A204.1 (cell line): ENCODE results near the gene NAAA.
"Not testable (repeated sequence)": the region's sequence is repeated elsewhere in the genome, so short reads cannot be mapped to it uniquely, and the experiment has no call there.

Experiments
- FAIRE-seq: peaks from 2 replicates; lab custom pipeline; 2012; peaks lifted over from hg19 to GRCh38; lab: Jason Lieb, UNC

The NAAA gene

GRCh38 chr4:75940692-75941253 is at the start of gene NAAA:
NAAA (minus strand) TSS chr4:75941013; CDS start chr4:75940949, 64 bp downstream.
- no peak for FAIRE-seq

DNA sequence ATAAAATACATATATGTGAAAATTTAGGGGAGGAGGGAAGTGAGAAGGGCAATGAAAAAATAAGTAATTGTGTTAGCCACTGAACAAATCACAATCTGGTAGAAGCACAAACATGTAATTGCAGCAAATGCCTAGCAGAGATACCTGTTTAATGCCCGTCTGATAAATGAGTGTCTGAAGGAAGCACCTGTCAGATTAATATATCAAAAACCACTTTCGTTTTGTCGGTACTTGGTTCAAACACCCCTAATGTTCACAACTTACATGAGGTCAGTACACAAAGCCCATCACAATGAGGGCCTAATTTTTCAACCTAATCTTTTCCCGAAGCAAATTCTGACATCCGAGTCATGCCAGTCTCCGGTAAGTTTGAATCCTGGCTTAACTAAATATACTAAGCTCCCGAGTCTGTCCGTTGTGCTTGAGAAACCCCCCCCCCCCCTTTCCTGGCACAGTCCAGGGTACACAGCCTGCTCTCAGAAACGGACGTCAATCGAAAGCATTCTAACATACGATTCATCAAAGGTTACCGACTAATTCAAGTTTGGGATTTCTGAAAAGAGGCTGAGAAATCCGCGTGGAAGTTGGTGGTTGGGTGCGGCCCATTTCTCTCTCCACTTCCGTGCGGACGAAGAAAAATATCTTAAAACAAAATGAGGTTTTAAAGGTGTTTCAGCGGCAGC is 49.2 kb upstream of the NAAA start:
- FAIRE-seq: no peak

DNA sequence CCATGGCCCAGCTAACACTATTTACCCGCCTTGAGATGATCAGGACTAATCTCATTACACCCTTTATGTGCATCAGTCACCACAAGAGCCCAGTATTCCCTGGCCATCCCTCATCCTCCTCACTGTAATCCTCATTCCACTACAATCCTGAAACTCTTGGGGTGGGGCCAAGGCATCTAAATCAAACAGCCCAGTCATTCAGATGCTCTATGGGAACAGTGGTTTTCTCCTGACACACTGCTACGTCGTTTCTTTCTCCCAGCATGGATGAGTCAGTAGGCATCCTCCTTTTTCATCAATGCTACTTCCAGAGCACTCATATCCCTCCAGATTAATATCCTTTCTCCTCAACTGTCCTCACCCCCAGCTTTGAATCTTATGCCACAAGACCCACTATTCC is 44.3 kb upstream of the NAAA start:
- FAIRE-seq: no peak

DNA sequence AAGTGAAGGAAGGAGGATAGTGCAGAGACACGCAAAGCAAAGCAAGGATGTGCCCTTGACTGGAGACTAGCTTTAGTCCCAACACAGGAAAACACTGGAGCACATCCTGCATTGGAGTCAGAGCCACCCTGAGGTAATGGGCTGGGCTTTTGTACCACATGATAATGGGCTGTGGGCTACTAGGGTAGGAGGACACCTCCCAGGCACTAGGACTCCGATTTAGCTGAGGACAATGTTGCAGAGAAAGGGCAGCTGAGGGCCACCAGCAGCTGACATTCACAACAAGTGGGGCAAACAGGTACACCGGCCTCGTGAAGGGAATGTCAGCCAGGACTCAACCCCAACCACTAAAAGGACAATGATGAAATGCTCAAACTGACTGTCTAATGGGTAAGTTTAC is 39.8 kb upstream of the NAAA start:
- FAIRE-seq: no peak

DNA sequence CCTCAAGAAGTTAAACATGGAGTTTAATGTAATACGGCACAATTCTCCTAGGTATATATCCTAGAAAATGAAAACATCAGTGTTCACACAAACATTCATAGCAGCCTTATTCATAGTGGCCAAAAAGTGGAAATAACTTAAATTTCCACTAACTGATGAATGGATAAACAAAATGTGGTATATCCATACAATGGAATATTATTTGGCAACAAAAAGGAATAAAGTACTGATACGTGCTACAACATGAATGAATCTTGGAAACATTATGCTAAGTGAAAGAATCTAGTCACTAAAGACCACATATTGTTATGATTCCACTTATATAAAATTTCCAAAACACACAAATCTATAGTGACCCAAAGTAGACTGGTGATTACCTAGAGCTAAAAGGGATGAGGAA is 35.4 kb upstream of the NAAA start:
- FAIRE-seq: no peak

- FAIRE-seq: no peak
Observed at GRCh38 chr4:75973766-75974165, 33.0 kb upstream of the NAAA start.

DNA sequence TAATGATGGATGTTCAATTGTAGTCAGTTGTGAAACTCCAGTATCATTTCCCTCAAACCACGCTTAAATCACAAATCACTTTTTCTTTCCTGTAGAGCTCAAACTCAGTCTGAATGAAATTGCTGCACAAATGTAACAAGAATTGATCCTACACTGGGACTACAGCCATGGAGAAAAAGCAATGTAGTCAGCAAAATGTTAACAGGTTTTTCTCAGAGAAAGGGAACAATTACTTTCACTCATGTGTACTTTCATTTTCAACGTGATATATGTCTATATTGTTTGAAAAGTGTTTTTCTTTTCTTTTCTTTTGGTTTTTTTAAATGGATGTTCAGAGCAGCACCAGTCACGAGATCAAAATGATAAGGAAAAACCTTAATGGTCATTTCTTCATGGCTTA is 27.3 kb upstream of the NAAA start:
- no peak for FAIRE-seq

GRCh38 chr4:75963558-75963957 is 22.7 kb upstream of the NAAA start:
- FAIRE-seq: no peak

DNA sequence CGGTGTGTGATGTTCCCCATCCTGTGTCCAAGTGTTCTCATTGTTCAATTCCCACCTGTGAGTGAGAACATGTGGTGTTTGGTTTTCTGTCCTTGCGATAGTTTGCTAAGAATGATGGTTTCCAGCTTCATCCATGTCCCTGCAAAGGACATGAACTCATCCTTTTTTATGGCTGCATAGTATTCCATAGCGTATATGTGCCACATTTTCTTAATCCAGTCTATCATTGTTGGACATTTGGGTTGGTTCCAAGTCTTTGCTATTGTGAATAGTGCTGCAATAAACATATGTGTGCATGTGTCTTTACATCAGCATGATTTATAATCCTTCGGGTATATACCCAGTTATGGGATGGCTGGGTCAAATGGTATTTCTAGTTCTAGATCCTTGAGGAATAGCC is 21.3 kb upstream of the NAAA start:
- FAIRE-seq: not testable (repeated sequence)

DNA sequence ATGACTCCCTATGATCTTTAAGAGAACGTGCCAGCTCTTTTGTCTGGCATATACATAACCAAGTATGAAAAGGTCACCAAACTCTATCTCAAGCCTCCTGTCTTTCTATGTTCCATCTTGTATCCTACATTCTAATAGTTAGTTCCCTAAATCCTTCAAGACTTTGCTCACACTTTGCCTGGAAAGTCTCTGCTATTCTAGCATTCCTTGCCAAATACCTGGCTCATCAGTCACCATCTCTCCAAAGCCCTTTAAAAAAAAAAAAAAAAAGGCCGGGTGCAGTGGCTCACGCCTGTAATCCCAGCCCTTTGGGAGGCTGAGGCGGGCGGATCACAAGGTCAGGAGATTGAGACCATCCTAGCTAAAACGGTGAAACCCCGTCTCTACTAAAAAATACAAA is 17.7 kb upstream of the NAAA start:
- not testable (repeated sequence) for FAIRE-seq

DNA sequence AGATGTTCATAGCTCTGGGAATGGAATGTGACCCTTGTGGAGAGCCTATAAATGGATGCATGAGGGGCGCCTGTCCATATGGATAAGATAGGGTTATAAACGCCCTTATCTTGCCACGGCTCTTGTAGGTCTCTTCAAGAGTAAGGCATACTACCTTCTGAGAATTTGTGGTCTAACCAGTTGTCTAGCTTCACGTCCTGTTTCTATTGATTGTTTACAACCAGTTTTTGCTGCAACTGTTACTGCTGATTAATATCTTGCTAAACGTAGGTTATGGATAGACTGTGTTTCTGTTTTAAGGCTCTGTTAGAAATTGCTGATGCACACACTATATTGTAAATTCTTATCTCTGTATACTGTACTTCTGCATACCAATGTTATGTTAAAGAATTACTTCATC is 14.0 kb upstream of the NAAA start:
- FAIRE-seq: not testable (repeated sequence)

- no peak for FAIRE-seq
Observed at GRCh38 chr4:75953509-75953908, 12.7 kb upstream of the NAAA start.

GRCh38 chr4:75950213-75950815 is 9.5 kb upstream of the NAAA start:
- no peak for FAIRE-seq

DNA sequence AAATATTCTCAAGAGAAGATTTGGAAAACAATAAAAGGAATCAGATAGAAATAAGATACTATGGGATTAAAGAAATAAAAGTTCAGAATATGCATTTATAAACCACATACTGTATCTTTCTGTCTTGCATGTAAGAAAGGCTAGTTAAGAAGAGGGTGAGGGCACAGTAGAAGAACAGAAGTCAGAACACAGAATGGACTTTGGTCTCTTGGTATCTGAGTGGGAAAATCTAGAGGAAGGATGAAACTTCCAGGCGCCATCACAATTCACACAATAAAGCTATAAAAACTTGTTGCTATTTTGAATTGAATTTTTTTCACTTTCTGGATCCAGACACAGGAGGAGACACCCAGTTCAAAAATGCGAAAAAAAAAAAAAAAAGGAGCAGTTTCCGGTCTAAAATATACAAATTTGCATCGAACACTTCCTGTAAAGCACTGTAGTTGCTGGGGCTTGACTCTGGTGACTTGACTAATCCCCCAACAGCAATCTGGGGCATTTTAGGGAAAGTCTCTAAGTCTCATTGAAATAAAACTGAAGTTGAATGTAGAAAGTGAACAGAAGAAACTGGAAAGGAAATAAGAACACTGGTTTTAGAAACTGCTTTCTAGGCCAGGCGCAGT is 8.1 kb upstream of the NAAA start:
- no peak for FAIRE-seq

GRCh38 chr4:75939890-75940691 is 722 bp downstream of the NAAA start:
- FAIRE-seq: no peak

DNA sequence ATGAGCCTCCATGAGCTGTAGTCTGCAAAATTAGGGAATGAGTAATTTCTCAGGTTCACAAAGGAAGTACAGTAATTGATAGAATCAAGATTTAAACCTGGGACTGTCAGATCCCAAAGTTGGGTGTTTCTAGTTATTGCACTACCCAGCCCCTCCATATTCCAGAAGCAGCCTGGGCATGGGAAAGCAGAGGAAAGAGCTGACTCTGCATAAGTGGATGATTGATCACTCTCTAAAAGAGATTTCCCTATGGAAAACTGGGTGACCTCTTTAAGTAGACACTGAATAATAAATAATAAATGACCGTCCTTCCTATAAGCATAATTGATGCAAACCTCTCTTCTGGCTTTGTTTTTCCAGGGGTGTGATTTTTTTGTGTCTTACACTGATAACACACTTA is 5.2 kb downstream of the NAAA start:
- no peak for FAIRE-seq

- FAIRE-seq: no peak
Observed at GRCh38 chr4:75930152-75930551, 10.7 kb downstream of the NAAA start.

DNA sequence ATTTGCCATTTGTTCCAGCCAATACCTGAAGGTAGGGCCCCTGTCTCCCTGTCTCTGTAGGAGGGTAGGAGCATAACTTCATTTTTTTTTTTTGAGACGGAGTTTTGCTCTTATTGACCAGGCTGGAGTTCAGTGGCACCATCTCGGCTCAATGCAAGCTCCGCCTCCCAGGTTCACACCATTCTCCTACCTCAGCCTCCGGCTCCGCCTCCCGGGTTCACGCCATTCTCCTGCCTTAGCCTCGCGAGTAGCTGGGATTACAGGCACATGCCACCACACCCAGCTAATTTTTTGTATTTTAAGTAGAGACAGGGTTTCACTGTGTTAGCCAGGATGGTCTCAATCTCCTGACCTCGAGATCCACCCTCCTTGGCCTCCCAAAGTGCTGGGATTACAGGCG is 15.9 kb downstream of the NAAA start:
- not testable (repeated sequence) for FAIRE-seq

DNA sequence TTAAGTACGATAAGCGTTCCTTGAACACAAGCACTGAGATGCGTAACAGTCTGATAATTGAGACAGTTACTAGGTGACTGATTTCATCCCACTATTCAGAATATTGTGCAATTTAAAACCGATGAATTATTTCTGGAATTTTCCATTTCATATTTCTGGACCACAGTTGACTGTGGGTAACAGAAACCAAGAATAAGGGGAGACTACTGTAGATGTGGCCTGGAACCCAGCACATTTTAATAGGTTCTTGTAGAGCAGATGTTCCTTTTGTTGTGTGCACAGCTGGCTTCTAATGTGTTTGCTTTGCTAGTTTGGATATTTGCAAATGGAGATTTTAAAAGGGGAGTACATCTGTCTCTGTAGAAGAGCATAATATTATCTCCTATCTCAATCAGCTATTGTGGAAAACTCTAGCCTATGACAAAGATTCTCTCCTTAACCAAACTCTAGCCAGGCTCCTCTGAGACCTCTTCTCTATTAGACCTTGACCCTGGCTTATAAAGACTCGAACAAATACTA is 16.4 kb downstream of the NAAA start:
- FAIRE-seq: no peak

DNA sequence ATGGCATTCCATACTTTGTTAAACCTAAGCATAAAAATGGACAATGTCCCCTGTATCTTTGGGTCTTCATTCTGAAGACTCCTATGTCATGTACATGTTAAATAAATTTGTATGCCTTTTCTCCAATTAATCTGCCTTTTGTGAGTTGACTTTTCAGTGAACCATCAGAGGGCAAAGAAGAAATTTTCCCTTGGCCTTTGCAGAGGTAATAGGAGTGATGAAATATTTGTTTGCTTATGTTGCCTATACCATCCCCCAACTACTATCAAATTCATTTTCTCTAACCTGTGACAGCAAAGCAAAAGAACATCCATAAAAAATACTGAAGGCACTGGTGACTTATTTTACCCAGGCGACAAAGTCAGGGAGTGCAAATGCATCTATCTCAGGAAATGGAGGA is 18.2 kb downstream of the NAAA start:
- no peak for FAIRE-seq

GRCh38 chr4:75921910-75922309 is 18.9 kb downstream of the NAAA start:
- no peak for FAIRE-seq

- no peak for FAIRE-seq
Observed at GRCh38 chr4:75920327-75920726, 20.5 kb downstream of the NAAA start.
